Omental fat pad (tissue), 4 donors: ENCODE results near the gene PAQR4. TPM values are rescaled to one million over a fixed set of nuclear protein-coding genes. Genes with fewer than 3 reads are reported as not detected.
A peak's percentile ranks its signal among the peaks of the same experiment; 100 is the strongest.

ENCODE experiments used
- ATAC-seq: fragments of 150-250 bp; one replicate; pipeline ENCODE4 v1.9.1; 2016; ENCODE audit warnings: mild to moderate bottlenecking, moderate library complexity; ENCODE audit not compliant: low FRiP score
- DNase-seq: peaks from one replicate; pipeline ENCODE4 v3.0.0-alpha.2; 2019; ENCODE audit warnings: low spot score
- total RNA-seq, 4 donors: library from RNA; depleted of rRNA; stranded (reverse); fragments of >200 nt; gene quantifications; one replicate each; pipeline ENCODE4 v1.1.0, GENCODE V29; 2016
- TF ChIP-seq, protein P1 (sequence below), 3 donors: fragments of 450-650 bp; IDR thresholded peaks; one replicate each; pipeline ENCODE4 v1.5.1; 2016 to 2017; ENCODE audit warnings: antibody characterized with exemption in 3 of 3, mild to moderate bottlenecking in 3 of 3, moderate library complexity in 2 of 3

Gene PAQR4
- total RNA-seq, 4 donors from 2014 or later: 1.9 to 6.8 (median 3.5) TPM

DNA sequence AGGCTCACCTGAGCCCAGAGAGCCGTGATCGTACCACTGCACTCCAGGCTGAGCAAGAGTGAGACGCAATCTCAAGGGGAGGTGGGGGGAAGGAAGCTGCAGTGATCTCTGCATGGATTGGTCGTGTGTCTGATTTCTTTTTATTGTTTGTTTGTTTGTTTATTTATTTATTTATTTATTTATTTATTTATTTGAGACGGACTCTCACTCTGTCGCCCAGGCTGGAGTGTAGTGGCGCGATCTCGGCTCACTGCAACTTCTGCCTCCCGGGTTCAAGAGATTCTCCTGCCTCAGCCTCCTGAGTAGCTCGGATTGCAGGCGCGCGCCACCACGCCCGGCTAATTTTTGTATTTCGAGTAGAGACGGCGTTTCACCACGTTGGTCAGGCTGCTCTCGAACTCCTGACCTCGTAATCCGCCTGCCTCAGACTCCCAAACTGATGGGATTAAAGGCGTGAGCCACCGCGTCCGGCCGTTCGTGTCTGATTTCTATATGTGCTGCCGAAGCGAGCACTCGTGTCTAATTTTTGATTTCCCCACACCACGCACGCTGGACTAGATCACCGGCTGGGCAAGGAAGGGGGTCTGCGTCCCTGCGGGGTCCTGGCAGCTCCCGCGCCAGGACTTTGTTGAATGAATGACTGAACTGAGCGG is 50.6 kb downstream of the PAQR4 start:
- DNase-seq (no peak), ATAC-seq (no peak)
- TF ChIP-seq, protein P1, sequence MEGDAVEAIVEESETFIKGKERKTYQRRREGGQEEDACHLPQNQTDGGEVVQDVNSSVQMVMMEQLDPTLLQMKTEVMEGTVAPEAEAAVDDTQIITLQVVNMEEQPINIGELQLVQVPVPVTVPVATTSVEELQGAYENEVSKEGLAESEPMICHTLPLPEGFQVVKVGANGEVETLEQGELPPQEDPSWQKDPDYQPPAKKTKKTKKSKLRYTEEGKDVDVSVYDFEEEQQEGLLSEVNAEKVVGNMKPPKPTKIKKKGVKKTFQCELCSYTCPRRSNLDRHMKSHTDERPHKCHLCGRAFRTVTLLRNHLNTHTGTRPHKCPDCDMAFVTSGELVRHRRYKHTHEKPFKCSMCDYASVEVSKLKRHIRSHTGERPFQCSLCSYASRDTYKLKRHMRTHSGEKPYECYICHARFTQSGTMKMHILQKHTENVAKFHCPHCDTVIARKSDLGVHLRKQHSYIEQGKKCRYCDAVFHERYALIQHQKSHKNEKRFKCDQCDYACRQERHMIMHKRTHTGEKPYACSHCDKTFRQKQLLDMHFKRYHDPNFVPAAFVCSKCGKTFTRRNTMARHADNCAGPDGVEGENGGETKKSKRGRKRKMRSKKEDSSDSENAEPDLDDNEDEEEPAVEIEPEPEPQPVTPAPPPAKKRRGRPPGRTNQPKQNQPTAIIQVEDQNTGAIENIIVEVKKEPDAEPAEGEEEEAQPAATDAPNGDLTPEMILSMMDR (IDR thresholded peaks at IDR 0.05): no peak

DNA sequence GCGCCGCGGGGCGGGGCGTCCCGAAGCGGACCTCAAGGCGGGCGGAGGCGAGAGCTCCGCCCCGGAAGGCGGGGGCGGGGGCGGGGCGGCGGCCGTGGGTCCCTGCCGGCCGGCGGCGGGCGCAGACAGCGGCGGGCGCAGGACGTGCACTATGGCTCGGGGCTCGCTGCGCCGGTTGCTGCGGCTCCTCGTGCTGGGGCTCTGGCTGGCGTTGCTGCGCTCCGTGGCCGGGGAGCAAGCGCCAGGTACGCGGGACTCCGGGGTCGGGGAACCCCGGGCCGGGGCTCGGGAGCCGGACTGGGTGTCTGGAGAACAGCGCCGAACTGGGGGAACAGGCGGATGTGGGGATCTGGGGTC is 51.1 kb downstream of the PAQR4 start, which contains the start of gene TNFRSF12A:
TNFRSF12A (plus strand) TSS at position 122 of the 357 bp plus-strand sequence; CDS start at position 152, 30 bp downstream.
- peak; percentile 15 for ATAC-seq
- TF ChIP-seq, protein P1 (IDR thresholded peaks at IDR 0.05): no peak
- peak; percentile 44 for DNase-seq

DNA sequence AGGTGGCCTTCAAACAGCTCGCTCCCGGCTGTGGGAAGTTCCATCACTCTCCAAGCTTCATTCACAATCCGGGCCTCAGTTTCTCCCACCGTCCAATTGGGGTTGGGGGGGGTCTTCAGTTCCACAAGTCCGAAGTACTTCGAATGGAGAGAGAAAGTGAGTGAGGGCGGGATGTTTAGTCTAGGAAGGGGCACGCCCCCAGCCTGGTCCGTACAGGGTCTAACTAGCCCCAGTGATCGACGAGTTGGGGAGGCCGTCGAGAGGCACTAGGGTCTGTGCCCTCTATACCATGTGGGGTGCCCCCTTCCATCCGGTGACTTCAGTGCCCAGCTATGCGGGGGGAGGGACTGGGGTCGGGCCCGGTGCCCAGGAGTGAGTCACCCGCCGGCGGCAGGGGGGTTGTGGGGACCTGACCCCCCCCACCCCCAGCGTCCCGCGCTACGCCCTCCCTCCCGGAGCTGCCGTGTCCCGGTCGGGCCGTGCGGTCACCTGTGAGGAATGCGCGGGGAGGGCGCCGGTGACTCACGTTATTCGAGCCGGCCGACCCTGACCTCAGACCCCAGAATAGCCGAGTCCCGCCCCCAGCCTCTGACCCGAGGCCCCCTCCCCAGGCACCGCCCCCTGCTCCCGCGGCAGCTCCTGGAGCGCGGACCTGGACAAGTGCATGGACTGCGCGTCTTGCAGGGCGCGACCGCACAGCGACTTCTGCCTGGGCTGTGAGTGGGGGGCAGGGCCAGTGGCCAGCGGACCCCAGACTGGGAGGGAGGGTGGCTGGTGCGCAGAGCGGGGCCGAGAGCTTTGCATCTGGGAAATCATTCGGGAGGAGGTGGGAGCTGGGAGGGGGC is 51.7 kb downstream of the PAQR4 start:
- TF ChIP-seq, protein P1 (IDR thresholded peaks at IDR 0.05): no peak
- DNase-seq: peak; percentile 68
- ATAC-seq: peak; percentile 52

DNA sequence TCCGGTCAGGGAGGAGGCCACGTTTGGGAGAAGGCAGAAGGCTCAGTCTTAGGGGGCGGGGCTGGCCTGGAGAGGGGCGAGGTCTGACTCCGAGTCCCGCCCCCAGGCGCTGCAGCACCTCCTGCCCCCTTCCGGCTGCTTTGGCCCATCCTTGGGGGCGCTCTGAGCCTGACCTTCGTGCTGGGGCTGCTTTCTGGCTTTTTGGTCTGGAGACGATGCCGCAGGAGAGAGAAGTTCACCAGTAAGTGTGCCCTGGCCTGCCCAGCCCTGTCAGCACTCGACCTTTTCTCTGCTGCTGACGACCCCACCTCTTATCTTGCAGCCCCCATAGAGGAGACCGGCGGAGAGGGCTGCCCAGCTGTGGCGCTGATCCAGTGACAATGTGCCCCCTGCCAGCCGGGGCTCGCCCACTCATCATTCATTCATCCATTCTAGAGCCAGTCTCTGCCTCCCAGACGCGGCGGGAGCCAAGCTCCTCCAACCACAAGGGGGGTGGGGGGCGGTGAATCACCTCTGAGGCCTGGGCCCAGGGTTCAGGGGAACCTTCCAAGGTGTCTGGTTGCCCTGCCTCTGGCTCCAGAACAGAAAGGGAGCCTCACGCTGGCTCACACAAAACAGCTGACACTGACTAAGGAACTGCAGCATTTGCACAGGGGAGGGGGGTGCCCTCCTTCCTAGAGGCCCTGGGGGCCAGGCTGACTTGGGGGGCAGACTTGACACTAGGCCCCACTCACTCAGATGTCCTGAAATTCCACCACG is 52.5 kb downstream of the PAQR4 start:
- TF ChIP-seq, protein P1 (IDR thresholded peaks at IDR 0.05): no peak
- ATAC-seq (peak; percentile 41), DNase-seq (peak; percentile 54)

DNA sequence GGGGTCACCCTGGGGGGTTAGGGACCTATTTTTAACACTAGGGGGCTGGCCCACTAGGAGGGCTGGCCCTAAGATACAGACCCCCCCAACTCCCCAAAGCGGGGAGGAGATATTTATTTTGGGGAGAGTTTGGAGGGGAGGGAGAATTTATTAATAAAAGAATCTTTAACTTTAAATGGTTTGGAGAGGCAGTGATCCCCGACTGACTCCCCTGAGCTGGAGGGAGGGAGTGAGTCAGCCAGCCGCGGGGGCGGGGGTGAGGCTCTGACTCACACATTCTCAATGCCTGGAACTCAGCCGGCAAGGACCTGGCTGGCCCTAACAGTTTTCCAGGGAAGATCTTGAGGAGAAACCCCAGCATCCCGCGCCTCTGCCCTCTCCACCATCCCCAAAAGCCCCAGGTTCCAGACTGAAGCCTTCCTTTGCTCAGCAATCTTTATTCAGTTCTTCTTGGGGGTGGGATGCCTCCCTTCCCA is 53.1 kb downstream of the PAQR4 start:
- ATAC-seq (peak; percentile 33), DNase-seq (peak; percentile 82)
- TF ChIP-seq, protein P1 (IDR thresholded peaks at IDR 0.05): no peak

DNA sequence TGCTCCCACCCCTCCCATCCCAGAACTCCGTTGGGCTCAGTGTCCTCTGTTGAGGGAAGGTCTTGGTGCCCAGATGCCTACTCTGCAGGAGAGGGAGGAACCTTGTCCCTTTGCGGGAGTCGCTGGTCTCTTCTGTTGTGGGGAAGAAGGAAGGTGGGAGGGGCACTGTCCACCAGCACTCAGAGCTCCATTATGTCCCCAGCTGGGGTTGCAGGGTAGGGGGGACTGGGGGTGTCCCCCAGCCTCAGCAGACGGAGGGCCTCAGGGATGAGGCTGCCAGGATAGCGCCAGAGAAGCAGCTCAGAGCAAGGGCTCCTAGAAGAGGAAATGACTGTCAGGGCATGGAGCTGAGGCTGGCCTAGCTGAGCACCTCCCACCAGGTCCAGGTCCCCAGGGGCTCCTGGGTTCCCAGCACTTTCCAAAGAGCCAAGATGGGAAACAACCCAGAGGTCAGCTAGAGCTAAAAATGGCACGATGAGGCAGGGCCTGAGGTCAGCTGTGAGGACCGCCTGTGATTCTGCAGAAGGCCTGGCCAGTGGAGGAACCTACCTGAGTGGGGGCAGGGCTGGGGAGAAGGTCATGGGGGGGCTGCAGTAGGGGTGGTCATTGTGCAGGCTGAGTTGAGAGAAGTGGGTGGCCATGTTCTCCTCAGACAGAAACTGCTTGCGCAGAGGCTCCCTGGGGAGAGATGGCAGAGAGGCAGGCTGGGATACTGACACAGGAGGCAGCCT is 53.7 kb downstream of the PAQR4 start:
- TF ChIP-seq, protein P1 (IDR thresholded peaks at IDR 0.05): no peak
- ATAC-seq (no peak), DNase-seq (no peak)
